ENCODE data around the gene THSD4.

Gene THSD4

DNA sequence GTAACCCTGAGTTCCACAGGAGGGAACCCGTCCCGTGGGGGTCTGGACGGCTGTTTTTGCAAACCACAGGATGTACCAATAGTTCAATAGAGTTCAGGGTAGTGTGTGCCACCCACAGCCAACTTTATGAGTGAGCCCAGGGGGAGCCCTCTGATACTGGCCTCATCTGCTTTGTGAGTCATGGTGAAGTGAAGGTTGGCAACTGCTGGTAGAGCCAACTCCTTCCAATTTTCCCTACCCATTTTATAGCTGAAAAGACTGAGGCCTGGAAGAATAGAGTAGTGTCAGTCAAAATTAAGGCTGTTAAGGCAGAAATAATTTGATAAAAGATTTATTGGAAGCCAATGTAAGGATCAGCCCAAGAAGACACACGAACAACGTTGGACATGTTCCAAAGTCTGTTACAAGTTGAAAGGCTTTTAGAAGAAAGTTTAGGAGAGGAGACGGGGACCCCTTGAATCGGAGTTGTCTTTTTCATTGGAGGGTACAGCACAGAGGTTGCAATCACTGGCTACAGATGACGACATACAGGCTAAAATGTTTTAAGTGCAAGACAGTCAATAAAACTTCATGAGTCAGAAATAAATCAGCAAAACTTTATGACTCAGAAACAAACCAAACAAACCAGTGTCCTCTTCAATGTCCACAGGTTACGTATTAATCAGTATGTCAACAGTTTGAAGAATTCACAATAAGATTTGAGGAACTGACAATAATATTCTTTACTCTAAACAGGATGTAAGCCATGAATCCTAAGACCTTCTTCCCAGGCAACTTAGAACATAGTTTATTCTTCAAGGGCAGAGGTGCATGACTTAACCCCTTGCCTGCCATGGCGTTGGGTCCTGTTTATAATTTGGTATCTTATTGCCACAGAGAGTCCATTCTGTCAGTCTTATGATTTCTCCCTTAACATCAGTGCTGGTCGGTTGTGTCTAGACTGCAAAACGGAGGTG is 632.1 kb downstream of the THSD4 start:
- DNase-seq = no peak

DNA sequence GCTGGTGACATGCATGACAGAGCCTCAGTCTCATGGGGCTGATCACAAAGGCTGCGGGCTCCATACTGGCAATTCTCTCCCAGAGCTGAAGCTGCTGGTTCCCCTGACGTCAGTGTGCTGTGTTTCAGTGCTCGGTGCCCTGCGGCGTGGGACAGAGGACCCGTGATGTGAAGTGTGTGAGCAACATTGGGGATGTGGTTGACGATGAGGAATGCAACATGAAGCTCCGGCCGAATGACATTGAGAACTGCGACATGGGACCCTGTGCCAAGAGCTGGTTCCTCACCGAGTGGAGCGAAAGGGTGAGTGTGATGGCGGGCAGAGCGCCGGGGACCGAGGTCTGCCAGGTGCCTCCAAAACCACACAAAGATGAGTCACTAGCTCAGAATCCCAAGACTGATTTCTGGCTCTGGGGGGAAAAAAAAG is 633.0 kb downstream of the THSD4 start:
- DNase-seq = no peak

DNA sequence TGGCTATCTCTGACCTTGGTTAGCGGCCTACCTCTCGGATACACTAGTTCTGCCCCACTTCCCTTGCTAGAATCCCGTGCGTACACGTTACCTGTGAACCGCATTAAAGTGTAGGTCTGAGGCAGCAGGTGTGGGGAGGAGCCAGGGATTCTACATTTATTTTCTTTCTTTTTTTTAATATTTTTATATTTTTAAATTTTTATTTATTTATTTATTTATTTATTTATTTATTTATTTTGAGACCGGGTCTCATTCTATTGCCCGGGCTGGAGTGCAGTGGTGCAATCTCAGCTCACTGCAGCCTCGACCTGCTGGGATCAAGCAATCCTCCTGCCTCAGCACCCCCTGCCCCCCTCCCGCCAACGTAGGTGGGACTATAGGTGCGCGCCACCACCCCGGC is 634.2 kb downstream of the THSD4 start:
- no peak for DNase-seq

DNA sequence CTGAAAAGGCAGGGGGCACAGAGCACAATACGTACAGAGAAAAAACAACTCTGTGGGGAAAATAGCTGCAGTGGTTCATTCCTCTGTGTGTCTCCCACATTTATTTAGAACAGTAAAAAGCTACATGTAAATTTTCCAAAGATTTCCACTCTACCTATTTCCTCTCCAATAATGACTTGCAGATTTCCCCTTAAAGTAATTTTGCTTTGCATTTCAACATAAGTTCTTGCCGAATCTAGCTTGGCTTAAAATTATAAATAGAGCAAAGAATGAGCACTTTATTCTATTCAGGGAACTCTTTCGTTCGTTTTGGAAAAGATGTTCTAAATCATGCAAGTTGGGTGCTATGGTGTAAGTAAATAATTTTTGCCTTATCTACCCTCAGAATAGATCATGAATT is 636.9 kb downstream of the THSD4 start:
- DNase-seq = no peak

DNA sequence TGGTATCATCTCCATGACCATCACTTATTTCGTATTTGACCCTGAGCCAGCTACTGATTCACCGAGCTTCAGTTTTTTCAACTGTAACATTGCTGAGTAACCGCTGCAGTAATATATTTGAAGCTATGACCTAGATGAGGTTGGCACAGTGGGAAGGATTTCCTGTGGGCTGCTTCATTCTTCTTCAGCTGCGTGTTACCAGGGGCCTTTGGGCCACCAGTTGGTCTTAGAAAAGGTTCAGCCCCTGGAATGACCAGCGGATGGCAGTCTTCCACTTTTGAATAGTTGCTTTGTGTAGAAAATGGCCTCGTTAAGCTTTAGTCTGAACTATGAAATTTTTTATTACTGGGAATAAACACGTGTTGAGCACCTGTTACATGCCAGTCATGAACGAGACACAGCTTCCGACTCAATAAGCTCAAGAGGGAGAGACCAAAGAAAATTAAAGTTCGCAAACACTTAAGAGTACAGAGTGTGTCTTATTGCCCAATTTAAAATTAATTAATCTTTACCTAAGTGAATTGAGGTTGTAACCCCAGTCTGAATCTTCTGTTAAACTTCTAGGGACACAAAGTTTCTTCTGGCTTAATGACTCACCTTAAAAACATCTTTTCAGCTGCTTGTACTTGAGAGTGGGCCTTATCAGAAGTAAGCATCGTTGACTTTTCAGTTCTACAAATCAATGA is 637.5 kb downstream of the THSD4 start:
- DNase-seq = no peak

DNA sequence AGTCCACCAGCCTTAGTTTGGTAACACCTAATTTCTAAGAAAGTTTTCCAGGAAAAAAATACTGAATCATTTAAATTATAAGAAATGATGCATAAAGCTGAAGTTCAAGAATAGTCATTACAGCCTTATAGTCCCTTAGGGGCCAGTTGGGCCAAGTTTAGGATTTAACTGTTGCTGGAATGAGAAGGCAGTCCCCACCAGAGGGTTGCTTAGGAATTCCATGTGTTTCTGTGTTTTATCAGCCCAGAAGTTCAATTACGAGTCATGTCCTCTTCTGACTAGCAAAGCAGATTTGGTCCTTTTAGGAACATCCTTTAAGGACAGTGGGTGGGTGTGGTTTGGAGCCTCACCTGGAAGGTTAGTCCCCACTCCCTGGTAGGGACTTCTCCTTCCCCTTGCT is 638.1 kb downstream of the THSD4 start:
- DNase-seq = no peak

DNA sequence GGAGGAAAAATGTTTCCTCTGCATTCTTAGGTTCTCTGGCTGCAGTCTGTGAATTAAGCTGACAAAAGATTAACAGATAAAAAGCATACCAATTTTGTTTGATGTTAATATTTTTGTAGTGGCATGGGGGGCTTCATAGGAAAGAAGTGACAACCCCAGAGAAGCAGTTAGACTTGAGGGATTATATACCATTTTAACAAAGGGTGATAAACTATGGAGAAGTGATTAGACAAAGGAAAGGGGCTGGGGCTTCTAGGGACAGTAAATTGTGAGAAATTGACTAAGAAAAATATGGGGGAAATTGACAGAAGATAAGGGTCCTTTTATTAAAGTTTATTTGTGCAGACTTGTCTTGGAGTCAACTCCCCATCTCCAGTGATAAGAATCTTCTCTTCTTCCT is 639.4 kb downstream of the THSD4 start:
- DNase-seq = no peak

DNA sequence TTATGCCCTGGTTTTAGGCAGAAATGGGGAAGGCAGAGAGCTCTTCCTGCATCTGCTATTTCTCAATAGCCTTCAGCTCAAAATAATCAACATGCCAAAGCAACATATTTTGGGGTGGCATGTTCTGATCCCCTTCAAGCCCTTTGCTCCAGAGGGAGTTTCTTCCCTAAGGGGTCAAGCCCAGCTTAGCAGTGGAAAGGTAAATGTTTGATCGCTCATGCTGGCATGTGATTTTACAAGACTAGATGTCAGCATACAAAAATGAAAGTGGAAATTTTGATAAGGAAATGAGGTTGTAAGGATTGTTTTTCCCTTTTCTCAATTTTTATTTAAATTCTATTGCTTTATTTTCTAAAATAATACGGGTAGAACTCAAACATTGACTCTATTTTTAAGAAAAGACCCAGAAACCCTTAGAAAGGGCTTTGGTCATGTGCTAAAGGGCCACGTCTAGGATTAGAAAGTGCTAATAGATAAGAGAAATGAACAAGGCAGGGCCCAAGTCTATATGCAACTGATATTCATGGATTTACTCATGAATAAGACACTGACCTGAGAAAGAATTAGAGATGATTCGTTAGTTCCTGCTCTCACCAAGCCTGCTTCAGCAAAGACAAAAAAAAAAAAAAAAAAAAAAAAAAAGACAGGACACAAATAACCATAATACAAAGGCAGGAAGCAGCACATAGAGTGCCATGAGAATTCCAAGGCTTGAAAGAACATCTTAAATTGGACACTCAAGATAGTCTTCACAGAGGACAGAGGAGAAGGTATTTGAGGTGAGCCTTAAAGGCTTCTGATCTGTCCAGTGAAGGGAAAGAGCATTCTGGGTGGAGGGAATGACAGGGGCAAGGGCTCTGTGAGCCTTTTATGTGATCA is 640.1 kb downstream of the THSD4 start:
- no peak for DNase-seq

DNA sequence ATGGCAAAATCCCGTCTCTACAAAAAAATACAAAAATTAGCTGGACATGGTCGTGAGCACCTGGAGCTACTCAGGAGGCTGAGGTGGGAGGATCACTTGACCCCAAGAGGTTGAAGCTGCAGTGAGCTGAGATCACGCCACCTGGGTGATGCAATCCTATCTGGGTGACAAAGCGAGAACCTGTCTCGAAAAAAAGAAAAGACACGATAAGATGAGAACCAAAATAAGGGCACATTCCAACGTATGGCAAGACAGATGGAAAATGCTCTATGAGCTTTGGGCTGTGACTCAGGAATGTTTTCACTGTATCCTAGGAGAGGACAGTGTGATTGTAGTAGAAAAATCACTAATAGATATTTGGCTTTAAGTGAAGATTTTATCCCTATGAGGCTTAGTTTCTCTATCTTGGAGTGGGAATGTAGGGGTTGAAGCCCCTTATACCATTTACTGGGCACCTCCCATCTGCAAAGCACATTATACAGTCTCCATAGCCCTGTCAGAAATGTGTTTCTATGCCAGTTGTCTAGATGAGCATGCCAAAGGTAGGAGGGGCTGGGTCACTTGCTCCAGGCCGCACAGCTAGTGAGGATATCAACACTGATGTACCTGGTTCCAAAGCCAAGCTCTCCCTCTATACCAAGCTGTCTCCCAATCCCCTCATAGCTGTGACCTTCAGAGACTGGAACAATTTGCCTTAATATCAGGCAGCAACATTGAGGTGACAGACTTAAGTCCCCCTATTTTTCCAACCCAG is 641.5 kb downstream of the THSD4 start:
- DNase-seq = no peak

DNA sequence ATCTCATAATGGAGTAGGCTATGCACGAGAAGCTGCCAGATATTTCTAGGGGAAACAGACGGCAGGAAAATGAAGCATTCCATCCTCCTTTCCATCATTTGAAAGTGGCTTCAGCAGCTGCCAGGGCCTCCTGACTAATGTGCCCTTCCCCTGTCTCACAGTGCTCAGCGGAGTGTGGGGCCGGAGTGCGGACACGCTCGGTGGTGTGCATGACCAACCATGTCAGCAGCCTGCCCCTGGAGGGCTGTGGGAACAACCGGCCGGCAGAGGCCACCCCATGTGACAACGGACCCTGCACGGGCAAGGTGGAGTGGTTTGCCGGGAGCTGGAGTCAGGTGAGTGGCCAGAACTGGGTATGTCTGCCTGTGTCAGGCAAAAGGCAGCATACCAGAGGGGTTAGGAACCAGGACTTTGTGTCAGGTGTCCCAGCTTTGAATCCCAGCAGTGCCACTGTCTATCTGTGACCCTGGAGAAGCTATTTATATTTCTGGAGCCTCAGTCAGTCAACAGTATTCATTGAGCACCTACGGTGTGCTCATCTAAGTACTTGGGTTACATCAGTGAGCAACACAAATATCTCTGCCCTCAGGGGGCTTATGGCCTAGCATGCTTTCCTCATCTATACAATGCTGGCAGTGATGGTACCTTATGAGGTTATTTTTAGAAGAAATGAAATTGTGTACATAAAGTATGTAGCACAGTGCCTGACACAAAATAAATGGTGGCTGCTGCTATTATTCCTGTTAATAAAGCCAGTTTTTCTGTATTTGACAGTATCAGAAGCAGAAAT is 642.7 kb downstream of the THSD4 start:
- no peak for DNase-seq

DNA sequence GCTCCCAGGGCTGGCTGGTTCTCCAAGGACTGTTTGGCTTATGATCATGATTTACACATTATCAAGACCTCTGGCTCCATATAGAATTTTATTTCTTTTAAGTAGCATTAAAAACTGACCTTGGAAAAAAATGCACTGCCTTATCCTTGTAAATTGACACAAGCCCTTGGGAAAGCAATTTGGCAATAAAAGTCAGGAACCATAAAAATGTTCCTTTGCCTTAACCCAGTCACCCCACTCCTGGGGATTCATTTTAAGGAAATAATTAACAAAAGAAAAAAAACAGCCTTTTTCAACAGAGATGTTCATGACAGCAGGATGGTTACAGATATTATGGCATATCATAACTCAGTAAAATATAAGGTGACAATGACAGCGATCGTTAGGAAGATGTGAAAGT is 643.4 kb downstream of the THSD4 start:
- no peak for DNase-seq

DNA sequence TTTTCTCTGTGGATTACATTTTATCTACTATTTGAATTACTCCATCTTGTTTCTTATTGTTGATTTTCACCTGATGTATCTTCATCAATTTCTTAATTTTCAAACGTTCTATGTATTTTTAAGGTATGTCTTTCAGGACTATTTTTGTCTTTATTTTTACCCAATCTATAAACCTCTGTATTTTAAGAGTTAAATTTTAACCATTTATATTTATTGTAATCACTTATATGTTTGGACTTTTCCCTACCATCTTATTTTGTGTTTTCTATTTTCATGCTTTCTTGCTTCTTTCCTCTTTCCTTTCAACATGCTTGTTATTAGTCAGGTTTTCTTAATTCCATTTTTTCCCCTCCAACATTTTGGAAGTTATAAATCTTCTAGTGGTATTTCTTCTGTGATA is 645.6 kb downstream of the THSD4 start:
- DNase-seq = no peak

DNA sequence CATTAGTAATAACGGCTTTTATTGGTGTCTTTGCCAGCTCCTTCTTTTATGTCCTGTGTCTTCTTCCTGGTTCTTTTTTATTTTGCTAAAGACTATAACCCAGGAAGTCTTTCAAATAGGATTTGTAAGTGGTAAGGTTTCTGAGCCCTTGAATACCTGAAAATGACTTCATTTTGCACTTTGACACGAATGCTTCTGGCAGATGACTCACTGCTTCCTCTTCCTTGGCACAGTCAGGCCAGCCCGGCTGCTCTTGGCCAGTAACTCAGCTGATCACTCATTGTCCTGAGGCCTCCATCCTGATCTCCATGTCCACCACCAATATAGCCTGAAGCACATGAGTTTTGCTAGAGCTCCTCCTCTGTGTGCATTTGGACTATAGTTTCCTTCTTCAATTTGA is 646.4 kb downstream of the THSD4 start:
- no peak for DNase-seq

DNA sequence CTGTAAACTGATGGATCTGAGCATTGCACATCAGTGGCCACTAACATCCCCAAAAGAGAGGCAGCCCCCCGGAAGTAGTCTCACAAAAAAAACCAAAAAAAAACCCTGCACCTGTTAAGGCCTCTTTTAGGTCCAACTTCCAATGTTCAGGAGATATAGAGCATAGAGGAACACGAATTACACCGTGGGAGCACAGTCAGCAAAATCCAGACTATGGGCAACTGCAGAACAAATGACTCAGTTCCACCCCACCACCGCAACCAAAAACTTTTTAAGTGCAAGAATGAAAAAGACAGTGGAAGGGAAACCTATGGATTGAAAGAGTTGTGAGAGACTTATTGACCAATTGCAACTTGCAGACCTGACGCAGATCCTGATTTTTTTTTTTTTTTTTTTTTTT is 652.9 kb downstream of the THSD4 start:
- no peak for DNase-seq

DNA sequence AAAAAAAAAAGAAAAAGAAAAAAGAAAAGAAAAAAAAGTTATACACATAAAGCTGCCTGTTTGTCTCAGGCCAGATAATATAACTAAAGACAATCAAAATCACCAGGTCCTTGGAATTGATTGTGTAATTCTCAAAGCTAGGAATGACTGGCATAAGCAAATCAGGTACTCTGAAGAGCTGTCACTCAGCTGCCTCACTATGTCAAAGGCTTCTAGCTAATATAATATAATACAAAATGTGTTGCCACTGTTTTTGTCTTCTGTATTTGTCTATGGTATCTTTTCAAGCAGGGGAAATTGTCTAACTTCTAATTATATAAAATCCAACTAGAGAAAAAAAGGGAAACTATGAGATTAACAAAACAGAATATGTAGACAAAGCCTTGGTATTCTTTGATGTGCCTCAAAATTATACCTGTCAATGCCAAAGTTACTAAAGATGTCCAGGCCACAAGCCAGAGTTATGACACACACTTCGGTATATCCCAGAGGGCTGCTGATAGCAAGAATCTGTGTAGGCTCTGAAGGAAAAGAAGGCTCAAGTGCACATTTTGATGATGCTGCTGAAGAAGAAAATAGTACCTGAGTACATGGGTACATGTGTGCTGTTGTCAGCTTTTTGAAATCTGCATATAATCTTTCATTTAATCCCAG is 658.1 kb downstream of the THSD4 start:
- DNase-seq = no peak

DNA sequence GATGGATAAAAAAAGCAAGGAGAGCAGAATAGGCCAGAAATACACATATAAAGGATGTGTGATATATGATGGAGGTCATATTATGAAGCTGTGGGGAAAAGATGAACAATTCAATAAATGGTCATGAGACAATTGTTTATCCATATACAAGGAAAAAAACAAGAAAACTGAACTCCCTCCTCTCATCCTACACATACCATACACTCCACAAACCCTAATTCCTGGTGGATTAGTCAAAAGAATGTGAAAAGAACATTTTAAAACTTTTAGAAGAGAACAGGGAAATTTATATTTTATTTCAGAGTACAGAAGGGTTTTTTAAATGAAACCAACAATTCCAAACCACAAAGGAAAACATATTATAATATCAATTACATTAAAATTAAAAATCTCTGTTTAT is 660.6 kb downstream of the THSD4 start:
- no peak for DNase-seq

DNA sequence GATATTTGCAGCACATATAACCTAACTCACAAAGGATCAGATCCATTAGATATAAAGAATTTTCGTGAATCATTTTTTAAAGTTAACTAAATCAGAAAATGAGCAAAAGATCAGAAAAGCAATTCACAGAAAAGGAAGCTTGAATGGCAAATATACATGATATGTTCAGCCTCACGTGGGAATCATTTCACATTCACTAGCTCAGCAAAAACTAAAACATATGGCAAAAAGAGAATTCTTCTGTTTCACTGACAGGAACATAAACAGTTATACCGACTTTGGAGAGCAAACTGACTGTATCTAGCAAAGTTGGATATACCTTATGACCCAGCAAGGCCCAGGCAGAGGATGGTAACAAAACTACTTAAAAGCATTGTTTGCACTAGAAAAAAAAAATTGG is 661.0 kb downstream of the THSD4 start:
- DNase-seq = no peak

DNA sequence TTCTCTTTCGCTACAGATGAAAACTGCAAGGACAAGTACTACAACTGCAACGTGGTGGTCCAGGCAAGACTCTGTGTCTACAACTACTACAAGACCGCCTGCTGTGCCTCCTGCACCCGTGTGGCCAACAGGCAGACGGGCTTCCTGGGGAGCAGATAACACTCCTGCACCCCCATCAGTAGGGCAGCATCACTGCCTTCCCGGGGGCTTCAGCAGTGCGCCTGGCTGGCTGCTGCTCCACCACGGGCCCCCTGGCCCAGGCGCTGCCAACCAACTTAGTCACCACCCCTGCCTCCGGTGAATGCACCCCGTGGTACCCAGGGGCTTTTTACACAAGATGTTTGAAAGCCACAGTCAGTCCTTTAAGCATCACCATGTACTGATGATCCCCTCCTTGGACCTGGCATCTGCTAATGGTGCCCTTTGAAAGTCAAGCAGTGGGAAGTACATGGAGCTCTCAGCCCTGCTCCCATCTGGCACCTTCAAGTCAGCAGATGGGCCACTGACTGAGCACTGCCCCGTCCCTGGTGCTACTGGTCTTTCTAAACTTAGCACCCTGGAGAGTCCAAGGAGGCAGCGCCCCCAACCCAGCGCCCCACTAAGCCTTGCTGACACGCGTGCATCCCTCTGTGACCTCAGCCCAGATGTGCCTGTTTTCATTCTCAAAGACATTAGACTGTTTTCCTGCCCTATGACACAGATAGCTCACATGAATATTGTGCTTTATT is 662.1 kb downstream of the THSD4 start:
- no peak for DNase-seq

DNA sequence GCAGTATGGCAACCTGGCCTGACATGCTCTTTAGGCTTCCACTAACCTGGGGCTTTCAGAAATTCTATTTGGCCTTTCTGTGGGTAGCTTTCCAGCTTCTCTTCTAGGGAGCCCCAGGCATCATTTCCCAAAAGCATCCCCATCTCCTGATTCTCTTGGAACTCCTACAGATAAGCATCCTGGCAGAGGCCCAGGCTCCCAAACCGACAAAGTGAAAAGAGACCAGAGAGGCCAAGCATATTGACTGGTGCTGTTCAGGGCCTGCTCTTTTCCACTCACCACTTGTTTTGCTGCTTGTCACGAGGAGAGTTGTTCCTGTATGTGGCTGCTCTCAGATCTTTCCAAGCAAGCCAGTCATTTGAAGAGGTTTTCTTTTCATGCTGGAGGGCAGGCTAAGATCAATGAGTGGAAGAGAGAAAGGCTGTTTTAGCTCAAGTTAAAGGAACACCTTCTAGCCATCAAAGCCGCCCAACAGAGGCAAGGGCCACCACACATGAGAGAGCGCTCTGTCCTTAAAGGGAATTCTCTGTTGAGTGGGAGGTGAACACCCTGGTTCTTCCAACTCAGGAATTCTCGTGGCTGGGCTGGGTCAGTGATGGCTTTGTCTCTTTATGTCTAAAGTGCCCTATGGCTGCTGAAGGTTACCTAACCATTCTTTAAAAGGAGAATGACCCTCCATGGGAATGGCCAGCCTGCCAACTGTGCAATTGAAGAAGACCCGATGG is 664.0 kb downstream of the THSD4 start:
- DNase-seq = no peak
